ENCODE data around the gene PPP1R18. TPM values are rescaled to one million over a fixed set of nuclear protein-coding genes. Genes with fewer than 3 reads are reported as not detected.

The PPP1R18 gene
- total and polyA plus RNA-seq, 9 of the 15 experiments (the other 6 are each of a cell fraction or from before 2014, with no cell fraction given), result 12.0 to 99.2 (median 42.6) TPM

- TF ChIP-seq CEBPG (CRISPR knock-in tag; IDR thresholded peaks at IDR 0.05) (no peak), CEBPG (tag; conservative IDR thresholded peaks at IDR 0.05 in 1 of 2, IDR thresholded peaks at IDR 0.05 in 1 of 2) (peak; percentile 23 to 81; a peak in 2 of 4 replicates), HDAC1 (IDR thresholded peaks at IDR 0.05) (no peak), CEBPB (tag; IDR thresholded peaks at IDR 0.05) (peak; percentile 85), ZNF644 (tag; IDR thresholded peaks at IDR 0.05; ENCODE audit: low read depth) (no peak)
Observed at GRCh38 chr6:30714263-30714662, 27.8 kb upstream of the PPP1R18 start (continued).

GRCh38 chr6:30712441-30712945 lies 26.0 kb upstream of the PPP1R18 start:
- DNase-seq (ENCODE audit: extremely low read depth in 1 of 4, low spot score in 3 of 4), result peak in 1 of 4 experiments; percentile 3
- no TSS peak for BruUV-seq (replicated peaks)
- Histone ChIP-seq H3K9me1 (ENCODE audit: control insufficient read depth, insufficient read depth, low read length) (no peaks in the 10 kb centered on the region), H3K4me3 (no peak overlapping the region), H3K4me2 (ENCODE audit: insufficient read depth, low read length) (no peak overlapping the region), H3K27ac (ENCODE audit: extremely low read depth, low read depth, low read length) (no peak overlapping the region), H3K9me3 (replicated peaks; ENCODE audit: control insufficient read depth, insufficient read depth, low read depth, low read length) (no peaks in the 10 kb centered on the region), H3K9ac (ENCODE audit: insufficient read depth in 1 of 2, low read depth in 2 of 2, low read length in 2 of 2) (peak overlapping the region in 1 of 2 experiments; percentile 49; a peak in 1 of 4 replicates), H3K36me3 (ENCODE audit: control insufficient read depth, insufficient read depth, low read length) (peaks cover 72% of the 10 kb centered on the region), H3K27me3 (ENCODE audit: control insufficient read depth in 2 of 2, insufficient read depth in 2 of 2, low read length in 2 of 2) (no peaks in the 10 kb centered on the region), H3K79me2 (ENCODE audit: control insufficient read depth, insufficient read depth, low read length) (peaks cover 31% of the 10 kb centered on the region), H2AFZ (ENCODE audit: low read depth, low read length) (no peak overlapping the region), H3K4me1 (replicated peaks in 1 of 2; ENCODE audit: control insufficient read depth in 2 of 2, insufficient read depth in 2 of 2, low read length in 2 of 2) (peaks cover 4 to 10% of the 10 kb centered on the region in 2 experiments; a peak in 3 of 5 replicates), H4K20me1 (replicated peaks; ENCODE audit: control insufficient read depth, insufficient read depth, low read length) (no peaks in the 10 kb centered on the region)
- CTCF ChIA-PET (ENCODE audit: low intra/inter-chr PET ratio), result no interaction called here
- POLR2A ChIA-PET, result interaction anchor here (0.5 to 27.1 kb wide), 9 partner anchors 9 to 456 kb away, joined by 3 to 524 read pairs (median 3); partner anchors contain the start of genes ABCF1 and NRM
- in situ Hi-C loops (cut with MboI) (no loop called here), intact Hi-C loops (cut with micrococcal nuclease) (no loop called here)
- ATAC-seq, result no peak
- FAIRE-seq, result no peak
- WGBS (ENCODE audit: insufficient coverage, low coverage, missing lambda C conversion rate), result 69% methylated on average over 7 of the region's 7 CpGs
- TF ChIP-seq SPI1 (IDR thresholded peaks at IDR 0.05; ENCODE audit: borderline replicate concordance, low read depth, low read length) (0 out of 2 replicates have a peak, but pooled peaks have one; percentile 0), NFIC (IDR thresholded peaks at IDR 0.05) (0 out of 2 replicates have a peak, but pooled peaks have one; percentile 20), POLR3A (IDR thresholded peaks at IDR 0.05; ENCODE audit: borderline replicate concordance, extremely low read depth, insufficient read depth, insufficient read length) (no peak), PRMT5 (CRISPR knock-in tag; IDR thresholded peaks at IDR 0.05) (0 out of 2 replicates have a peak, but pooled peaks have one; percentile 27)
